ENCODE measurements around the gene SLC6A4.
"Not testable (repeated sequence)": the region's sequence is repeated elsewhere in the genome, so short reads cannot be mapped to it uniquely, and the experiment has no call there.

Gene SLC6A4

GRCh38 chr17:30165960-30166359, 69.5 kb downstream of the SLC6A4 start:
- no peak for DNase-seq

- DNase-seq = no peak
Measured at GRCh38 chr17:30165147-30165546, 70.3 kb downstream of the SLC6A4 start.

- DNase-seq = no peak
Measured at GRCh38 chr17:30164531-30164930, 71.0 kb downstream of the SLC6A4 start.

- no peak for DNase-seq
Measured at GRCh38 chr17:30161601-30162000, 73.9 kb downstream of the SLC6A4 start.

GRCh38 chr17:30160419-30161172, 74.9 kb downstream of the SLC6A4 start:
- DNase-seq = no peak

GRCh38 chr17:30158896-30159625, 76.4 kb downstream of the SLC6A4 start:
- no peak for DNase-seq

- no peak for DNase-seq
Measured at GRCh38 chr17:30155389-30155788, 80.1 kb downstream of the SLC6A4 start.

- DNase-seq = no peak
Measured at GRCh38 chr17:30153463-30153862, 82.0 kb downstream of the SLC6A4 start.

- no peak for DNase-seq
Measured at GRCh38 chr17:30151471-30151870, 84.0 kb downstream of the SLC6A4 start.

- DNase-seq = no peak
Measured at GRCh38 chr17:30148376-30148775, 87.1 kb downstream of the SLC6A4 start.

- not testable (repeated sequence) for DNase-seq
Measured at GRCh38 chr17:30147860-30148259, 87.6 kb downstream of the SLC6A4 start.

Measured in NCI-H446 treated with DMSO at 0.1 percent for 48 hours (cell line).